Medulla oblongata (tissue), 1 donor: Measurements from ENCODE around the gene PEX11B.

Experiments used
- DNase-seq: peaks from one replicate; pipeline ENCODE4 v3.0.0-alpha.2; 2015; ENCODE audit errors: extremely low spot score

PEX11B gene

GRCh38 chr1:145871994-145872924 lies 46.3 kb downstream of the PEX11B start:
- peak; percentile 46 for DNase-seq

DNA sequence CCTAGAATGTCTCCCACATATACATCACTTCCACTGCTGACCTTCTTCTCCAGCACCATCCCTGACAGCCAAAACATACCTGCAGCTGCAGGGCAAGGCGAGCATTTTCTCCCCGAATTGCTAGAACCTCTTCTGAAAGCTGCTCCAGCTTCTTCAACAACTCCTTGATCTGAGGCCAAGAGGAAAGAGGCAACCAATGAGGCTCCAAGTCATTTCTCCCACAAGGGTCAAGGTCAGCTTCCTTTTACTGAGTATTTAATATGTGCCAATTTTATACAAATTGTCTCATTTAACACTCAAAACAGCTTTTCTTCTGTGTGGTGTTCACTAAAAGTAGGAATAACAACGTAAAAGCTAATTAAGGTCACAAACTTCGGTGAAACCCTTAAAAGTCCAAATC lies 50.3 kb downstream of the PEX11B start:
- no peak for DNase-seq

DNA sequence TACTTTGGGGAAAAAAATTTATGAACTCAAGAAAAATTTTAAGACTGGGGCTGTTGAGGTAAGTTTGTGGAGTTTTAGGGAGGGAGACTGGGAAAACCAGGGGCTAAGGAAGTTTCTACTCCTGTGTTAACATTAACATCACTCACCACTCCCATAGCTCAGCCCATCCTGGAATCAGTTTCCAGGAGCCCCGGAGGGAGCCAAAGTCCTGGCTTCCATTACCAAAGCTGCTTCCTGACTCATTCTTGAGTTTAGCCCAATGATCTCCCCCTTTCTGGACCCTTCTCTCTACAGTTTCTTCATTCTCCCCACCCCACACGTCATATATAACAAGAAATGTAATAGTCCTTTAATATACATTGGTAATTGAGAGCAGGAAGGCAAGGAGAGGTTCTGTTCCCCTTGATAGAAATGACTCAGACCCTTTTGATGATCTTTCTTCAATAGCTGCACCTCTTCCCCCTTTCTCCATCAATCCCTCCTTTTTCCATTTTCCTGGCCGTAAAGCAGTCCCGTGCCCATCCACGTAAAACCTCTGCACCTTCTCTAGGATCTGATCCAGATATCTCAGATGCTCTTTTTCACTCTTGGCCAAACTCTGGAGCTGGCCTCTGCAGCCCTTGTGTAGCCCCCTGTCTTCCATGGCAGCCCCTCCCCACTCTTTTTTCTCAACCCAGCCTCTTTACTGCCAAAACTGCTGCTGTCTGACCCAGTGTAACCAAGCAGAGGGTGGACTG lies 55.1 kb downstream of the PEX11B start:
- no peak for DNase-seq
